HG03378 (cell line): Measurements from ENCODE around the gene SPAG6.
A peak's percentile ranks its signal among the peaks of the same experiment; 100 is the strongest.

Experiments
- ATAC-seq: cut with Tn5 transposase; IDR thresholded peaks from one replicate; pipeline ENCODE4 v1.9.1; 2021; ENCODE audit warnings: mild to moderate bottlenecking, moderate library complexity; ENCODE audit not compliant: unreplicated experiment

SPAG6 gene

DNA sequence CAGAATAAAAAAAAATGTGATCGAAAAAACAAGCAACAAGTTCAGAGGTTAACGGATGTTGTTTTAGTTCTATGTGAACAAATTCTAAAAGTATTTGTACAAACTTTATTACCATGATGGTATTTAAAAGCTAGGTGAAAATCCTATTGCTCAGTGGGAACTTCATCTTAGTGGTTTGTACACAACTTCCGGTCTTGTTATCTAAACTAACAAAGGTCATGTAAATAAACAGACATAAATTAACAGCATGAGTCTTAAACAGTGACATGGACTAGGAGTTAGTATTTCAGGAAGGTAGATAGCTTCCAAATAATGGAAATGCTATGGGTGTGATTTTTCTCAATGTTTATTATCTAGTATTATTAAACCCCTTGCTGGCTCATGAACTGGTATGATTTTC lies 83.8 kb downstream of the SPAG6 start:
- ATAC-seq = no peak

DNA sequence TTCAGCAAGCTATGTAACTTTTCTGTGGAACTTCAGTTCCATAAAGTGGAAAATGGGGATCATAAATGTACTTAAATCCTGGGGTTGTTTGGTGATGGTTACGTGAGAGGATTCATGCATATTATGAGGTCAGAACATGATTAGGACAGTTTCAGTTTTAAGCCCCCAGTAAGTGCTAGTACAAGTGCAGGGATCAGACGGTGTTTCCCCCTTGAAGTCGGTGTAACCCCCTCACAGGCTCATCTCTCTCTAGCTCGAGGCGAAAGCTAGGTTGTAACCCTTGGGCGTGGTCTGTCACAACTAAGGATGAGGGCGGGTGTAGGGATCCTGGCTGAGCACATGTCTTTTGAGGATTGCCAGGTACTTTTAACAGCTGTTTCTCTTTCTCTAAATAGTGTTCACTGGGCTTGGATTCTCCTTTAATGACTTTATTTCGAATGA lies 84.7 kb downstream of the SPAG6 start:
- ATAC-seq = no peak

GRCh38 chr10:22433875-22434274 lies 88.6 kb downstream of the SPAG6 start:
- ATAC-seq = no peak

DNA sequence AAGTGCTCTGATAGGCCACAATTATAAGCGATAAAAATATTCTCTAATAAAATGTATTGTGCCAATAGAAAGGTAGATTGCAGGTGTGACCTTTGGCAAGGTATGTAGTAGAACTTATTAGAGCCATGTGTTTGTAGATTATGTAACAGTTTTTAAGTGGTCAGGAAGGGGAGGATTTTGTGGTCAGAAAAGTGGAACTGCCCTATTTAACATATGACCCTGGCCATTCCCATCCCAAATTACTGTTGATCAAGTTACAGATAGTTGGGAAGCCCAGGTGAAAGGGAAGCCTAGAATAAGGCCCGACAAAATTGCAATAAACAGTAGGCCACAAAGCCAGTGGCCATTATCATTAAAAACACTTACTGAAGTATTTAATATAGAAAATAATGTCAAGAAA lies 89.2 kb downstream of the SPAG6 start:
- ATAC-seq = no peak

GRCh38 chr10:22435650-22436049 lies 90.4 kb downstream of the SPAG6 start:
- no peak for ATAC-seq

DNA sequence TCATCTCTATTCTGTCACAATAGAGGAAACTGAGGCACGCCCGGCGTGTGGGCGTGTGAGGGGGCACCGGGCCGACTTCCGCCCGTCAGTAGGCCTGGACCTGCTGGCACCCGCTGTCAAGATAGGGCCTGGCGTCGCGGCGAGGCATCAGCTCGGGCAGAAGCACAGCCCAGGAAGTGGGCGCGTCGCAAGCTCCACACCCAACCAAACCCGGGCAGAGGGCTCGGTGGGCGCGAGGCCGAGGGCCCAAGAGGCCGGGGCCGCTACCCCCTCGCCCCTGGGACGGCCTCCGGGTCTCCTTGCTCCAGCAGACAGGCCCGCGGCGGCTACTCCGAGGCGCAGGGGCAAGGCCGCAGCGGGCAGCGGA lies 91.2 kb downstream of the SPAG6 start:
- peak; percentile 43 for ATAC-seq

- peak; percentile 74 for ATAC-seq
Measured at GRCh38 chr10:22436893-22437619, 91.8 kb downstream of the SPAG6 start.

DNA sequence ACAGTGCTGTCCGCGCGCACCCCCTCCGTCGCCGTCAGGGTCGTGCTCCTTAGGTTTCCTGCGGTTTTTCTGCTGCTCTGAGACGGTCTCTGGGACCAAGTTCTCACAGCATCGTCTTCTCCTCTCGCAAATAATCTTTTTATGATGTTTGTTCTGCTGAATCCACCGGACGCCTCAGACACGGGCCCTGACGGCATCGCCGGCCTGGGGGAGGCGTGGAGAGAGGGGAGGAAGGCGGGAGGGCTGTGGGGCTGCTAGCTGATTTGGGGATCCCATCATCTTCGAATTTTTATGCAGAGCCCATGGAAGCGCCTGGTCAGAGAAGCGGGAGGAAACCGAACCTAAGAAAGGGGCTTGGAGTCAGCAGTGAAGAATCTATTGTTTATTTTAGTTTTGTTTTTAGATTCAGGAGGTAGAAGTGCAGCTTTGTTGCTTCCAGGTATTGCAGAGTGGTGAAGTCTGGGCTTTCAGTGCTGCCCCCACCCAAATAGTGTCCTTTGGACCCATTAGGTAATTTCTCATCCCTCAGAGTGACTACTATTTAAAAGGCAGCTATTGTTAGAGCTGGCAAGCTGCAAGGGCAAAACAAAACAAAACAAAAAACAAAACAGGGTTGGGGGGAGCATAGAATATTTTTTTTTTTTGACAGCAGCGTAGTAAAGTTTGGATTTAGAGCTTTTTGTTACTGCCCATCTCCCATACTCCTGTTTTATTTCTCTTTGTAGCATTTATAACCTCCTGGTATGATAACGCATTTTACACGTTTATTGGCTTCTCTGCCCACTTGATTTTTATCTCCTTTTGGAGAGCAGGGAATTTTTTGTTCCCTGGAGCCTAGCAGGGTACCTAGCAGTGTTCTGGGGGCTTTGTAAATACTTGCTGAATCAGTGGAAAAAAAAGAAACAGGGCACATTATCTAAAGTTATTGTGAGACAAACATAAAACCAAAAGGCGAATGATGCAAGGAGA lies 92.6 kb downstream of the SPAG6 start:
- ATAC-seq = no peak

DNA sequence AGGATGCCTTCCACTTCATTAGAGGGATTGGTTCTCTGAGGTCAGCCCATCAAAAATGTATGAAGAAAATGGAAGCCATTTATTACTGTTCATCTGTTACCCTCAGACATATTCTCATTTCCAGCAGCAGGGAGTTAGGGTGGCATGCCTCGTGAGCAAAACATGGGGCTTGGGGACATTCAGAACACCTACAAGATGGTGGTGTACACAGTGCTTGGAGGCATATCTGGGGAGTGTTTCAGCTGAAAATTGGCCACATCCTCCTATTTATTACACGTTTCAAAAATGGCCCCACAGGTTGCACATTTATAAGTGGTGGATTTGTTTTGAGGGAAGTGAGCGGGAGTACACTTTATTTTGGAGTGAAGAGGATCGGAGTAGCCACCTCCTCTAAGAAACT lies 93.4 kb downstream of the SPAG6 start:
- no peak for ATAC-seq

DNA sequence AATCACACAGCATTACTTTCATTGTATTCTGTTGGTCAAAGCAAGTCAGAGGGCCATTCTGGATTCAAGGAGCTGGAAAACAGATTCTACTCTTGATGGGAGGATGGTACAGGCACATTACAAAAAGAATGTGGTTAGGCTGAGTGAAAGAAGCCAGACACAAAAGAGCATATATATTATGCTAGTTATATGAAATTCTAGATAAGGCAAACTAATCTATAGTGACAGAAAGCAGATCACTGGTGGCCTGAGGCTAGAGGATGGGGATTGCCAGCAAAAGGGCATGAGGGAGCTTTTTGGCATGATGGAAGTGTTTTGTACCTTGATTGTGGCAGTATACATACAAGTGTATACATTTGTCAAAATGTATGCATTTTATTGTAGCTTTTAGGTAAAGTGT lies 96.8 kb downstream of the SPAG6 start:
- ATAC-seq = no peak

GRCh38 chr10:22442468-22442867 lies 97.2 kb downstream of the SPAG6 start:
- no peak for ATAC-seq

GRCh38 chr10:22443175-22443901 lies 98.0 kb downstream of the SPAG6 start:
- no peak for ATAC-seq

DNA sequence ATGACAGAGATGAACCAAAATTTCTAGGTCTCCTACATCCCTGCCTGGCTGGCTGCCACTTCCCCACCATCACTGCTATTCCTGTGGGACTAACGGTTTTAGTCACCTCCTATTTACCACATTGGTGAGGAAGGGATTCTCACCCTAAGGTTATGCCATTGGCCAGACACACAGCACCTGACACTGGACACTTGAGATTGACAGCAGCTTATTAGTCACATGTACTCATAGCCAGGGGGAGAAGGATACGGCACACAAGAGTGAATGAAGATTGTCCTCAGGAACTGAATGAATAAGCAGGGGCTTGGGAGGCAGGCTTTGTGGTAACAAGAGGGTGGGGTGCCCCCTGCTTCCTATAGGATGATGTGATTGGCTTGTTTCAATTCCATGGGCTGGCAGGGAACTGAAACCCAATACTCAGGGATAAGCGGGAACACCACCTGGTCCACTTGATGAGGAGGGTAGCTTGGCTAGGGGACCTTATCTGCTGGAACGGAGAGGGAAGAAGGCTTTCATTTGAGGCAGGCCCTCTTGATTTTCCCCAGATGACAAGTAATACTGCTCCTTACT lies 99.0 kb downstream of the SPAG6 start:
- ATAC-seq = no peak

GRCh38 chr10:22445495-22445894 lies 100.2 kb downstream of the SPAG6 start:
- ATAC-seq = no peak

DNA sequence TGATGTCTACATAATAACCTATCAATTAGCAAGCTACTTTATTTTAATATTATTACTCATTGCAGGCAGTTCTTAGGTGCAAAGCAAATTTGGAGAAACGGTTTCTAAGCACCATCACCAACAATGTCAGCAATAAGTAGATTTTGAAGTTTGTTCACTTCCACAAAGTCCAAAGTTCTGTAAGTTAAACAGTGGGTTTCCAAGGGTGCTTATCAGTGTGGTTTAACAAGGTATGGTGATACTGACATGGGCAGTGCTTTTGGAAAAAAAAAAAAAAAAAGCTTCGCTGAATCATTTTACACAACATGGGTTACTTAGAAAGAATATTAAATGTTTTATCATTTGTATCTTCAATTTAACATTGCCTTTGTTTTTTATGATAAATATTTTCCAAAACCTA lies 101.8 kb downstream of the SPAG6 start:
- ATAC-seq = no peak

- no peak for ATAC-seq
Measured at GRCh38 chr10:22451346-22451745, 106.0 kb downstream of the SPAG6 start.

DNA sequence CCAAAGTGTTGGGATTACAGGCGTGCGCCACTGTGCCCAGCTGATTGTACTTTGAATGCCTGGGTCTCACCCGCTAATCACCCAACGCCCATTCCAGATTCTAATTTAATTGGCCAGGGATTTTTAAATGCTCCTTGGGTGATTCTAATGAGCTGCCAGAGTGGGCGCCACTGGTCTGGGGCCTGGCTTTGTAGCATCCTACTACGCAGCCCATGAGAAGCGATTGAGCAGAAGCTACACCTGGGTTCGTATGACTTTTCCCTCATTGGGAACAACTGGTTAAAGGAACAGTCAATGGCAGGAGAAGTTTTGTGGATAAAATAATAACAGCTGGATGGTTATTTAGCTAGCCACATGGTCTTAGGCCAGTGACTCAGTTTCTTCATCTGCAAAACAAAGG lies 108.0 kb downstream of the SPAG6 start:
- ATAC-seq = no peak

DNA sequence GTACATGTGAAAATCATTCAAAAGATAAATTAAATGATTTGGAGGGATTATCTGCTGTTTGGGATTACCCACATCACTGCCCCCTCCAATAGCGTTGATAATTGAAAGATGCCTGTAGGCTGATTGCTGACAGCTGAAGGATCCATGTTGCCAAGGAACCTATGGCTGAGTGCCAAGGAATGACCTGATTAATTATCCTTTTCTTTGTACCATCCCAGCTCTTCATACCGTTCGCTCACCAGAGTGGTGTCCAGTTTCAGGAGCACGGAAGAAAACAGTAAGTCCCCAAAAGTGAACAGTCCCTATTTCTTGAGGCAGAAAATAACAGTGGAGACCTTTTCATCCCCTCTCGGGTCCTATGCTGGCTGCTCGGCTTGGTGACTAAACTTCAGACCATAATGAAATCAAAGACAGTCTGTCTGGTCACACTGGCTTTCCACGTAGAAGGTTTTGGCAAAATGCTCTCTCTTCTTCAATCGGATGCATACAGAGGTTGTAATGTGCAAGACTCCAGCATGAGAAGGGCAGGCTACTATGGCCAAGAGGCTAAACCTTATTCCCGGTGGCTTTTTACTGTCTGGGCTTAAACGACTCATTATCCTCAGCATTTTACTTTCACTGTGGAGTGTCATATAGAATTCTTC lies 108.8 kb downstream of the SPAG6 start:
- no peak for ATAC-seq

DNA sequence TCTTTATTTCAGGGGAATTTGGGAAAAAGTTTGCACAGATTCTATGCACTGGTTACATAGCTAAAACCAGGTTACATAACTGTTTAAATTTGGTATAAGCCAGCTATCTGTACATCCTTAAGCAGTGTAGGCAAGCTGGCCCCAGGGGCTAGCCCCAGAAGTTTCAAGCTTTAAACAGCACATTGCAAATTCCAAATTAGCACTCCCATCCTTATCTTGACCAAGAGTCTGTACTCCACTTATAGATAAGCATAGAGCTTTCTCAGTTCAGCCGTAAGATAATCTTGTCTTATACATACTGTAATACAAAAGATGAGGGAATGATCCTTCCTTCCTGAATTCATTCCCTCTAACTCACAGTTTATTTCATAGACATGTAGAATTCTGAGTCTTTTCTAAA lies 109.3 kb downstream of the SPAG6 start:
- ATAC-seq = no peak

DNA sequence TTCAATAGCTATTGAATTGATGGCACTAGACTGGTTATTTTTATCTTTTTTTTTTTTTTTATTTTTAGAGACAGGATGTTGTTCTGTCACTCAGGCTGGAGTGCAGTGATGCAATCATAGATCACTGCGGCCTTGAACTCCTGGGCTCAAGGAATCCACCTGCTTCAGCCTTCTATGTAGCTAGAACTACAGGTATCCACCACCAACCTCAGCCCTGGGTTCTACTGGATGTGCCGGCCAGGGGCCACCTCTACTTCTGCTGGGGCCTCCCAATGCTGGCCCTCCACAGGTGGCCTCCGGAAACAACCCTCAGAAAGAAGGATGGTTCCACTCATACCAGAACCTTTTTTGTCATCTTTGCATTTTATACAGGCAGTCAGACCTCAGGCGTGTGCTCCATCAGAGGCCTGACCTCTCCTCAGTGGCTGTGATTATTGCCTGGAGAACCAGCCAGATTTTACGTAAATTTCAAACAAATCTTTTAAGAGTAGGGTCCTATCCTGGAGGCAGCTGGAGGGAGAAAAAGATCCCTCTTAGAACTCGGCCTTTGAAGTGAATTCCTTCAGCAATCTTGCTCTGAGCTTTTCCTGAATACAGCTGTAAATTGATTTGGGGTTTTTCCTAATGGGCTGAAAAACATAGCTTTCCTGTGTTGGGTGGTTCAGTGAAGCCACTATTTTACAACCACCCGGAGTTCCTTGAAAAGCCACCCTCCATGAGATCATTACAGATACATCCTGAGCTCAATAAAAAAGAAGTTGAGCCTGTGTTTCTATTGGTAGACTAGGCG lies 110.0 kb downstream of the SPAG6 start:
- no peak for ATAC-seq
